GOT3 (cell line): Measurements from ENCODE around the gene DMD.
"Not testable (repeated sequence)": the region's sequence is repeated elsewhere in the genome, so short reads cannot be mapped to it uniquely, and the experiment has no call there.

ENCODE experiments used
- DNase-seq: peaks from one replicate; lab custom pipeline; 2025; ENCODE audit warnings: mixed read lengths; lab: John Stamatoyannopoulos, UW

DMD gene

GRCh38 chrX:31522760-31523159 lies 1688.6 kb downstream of the DMD start:
- no peak for DNase-seq

DNA sequence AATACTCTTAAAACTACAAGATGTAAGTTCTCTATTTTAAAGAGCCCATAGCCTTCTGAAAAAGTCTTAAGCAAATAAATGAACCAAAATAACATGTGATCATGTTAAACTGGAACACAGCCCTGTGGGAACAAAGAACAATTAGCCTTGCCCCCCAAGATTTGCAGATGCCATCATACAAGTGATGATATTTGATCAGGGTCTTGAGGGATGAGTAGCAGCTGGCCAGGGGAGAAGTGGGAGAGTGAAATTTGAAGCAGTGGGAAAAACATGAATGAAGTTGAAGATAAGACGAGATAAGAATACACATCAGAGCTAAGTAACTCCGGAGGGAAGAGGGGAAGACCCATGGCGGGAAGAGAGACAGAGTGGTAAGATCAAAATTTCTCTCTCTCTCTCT lies 1689.4 kb downstream of the DMD start:
- DNase-seq: no peak

DNA sequence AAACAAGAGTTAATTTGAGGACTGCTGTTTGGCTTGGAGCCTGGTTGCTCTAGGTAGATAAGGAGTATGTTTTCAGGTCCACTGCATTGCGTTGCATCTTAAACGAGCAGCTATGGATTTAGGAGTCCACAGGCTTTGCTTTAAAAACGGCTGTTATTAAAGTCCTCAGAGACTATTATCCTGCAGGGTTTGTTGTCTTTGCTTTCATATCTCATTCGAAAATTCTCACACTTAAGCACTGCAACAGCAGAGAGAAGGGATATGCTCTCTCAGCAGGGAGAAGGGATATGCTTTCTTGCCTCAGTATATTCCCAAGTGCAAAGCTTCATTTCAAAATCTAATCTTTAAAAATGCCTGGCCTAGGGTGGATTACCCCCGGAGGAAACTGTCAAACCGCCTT lies 1694.8 kb downstream of the DMD start:
- no peak for DNase-seq

DNA sequence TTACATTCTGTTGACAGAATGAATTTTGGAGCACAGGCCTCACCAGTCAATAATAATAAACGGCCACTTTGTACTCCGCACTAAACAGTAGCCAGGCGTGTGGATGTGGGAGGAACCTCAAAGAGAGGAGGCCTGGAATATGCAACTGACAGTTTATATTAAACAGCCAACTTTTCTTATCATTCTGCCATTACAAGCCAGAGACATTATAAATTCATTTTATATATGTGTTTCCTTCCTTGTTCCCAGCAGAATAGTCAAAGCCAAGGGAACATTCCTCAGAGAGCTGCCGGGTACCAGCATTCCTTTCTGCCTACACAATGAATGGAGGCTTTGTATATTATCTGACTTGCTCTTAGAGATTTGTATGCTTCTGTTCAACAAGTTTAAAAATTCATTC lies 1703.0 kb downstream of the DMD start:
- DNase-seq: no peak

DNA sequence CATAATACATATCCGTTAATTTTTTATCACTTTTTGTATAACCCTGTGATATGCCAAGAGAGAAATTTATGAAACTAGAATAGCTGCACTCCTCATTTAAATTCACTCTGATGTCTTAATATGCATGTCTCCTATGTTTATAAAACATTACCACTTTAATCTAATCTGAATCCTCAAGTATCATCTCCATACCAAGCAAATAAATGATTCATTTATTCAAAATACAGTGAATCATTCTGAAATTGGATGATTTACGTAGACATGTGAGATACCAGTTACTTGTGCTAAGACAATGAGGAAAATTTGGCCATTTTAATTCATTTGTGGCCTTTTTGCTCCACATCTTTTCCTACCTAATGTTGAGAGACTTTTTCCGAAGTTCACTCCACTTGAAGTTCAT lies 1704.4 kb downstream of the DMD start:
- DNase-seq: no peak

- DNase-seq: no peak
Observed at GRCh38 chrX:31506360-31506759, 1705.0 kb downstream of the DMD start.

GRCh38 chrX:31500921-31501320 lies 1710.4 kb downstream of the DMD start:
- no peak for DNase-seq

DNA sequence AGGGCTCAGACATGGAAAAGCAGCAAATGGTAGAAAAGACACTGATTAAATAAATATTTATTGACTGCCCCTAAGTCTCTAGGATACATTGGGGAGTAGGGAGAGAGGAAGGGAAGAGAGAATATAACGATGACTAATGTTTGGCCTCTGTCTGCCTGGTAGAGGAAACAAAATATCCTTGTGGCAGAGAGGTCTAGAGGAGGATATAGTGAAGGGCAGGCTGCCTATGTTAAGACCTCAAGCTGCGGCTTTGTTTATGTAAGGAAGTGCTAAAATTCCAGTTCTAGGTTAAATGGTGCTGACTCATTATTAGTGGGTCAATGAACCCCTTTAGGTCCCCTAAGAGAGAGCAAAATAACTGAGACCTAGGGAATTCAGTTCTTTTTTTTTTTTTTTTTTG lies 1712.2 kb downstream of the DMD start:
- DNase-seq: no peak

DNA sequence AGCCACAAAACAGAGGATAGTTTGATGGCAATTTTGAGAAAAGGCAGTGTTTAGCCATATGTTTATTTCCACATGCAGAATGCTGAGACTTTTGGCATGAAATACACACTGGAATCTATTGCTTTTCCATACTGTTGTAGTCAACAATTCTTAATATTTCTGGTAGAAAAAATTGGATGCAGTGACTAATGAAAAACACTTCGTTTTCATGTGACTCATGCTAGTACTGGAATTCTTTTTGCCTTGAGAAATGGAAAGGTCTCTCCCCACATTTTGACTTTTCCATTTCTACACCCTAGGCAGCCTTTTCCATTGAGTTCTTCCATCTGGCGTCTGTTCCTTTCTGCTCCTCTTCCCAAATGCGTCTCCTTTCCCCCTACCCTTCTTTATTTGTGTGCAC lies 1714.3 kb downstream of the DMD start:
- no peak for DNase-seq

DNA sequence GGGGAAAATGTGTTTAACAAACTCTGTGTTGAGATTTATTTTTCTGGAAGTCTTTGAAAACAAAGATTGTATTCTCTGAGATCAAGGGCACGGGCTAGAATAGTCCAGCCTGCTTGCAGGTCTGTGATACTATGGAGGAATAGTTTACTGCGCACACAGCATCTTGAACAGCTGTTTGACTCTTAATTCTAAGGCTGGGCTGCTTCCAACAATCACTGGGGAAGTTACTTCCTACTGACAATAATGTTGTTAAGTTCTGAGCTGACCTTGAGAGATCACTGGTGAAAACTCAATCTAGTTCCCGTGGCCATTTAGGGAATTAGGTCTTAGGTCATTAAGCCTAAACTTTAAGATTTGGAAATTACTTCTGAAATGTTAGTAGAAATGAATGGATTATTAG lies 1723.4 kb downstream of the DMD start:
- no peak for DNase-seq

GRCh38 chrX:31483336-31483735 lies 1728.0 kb downstream of the DMD start:
- DNase-seq: no peak

GRCh38 chrX:31480696-31481095 lies 1730.7 kb downstream of the DMD start:
- DNase-seq: no peak

DNA sequence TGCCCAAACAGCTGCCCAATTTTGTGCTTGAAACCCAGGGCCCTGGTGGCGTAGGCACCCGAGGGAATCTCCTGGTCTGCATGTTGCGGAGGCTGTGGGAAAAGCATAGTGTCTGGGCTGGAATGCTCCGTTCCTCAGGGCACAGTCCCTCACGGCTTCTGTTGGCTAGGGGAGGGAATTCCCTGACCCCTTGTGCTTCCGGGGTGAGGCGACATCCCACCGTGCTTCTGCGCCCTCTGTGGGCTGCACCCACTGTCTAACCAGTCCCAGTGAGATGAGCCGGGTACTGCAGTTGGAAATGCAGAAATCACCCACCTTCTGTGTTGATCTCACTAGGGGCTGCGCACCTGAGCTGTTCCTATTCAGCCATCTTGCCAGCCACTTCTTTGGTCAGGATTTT lies 1740.1 kb downstream of the DMD start:
- no peak for DNase-seq

DNA sequence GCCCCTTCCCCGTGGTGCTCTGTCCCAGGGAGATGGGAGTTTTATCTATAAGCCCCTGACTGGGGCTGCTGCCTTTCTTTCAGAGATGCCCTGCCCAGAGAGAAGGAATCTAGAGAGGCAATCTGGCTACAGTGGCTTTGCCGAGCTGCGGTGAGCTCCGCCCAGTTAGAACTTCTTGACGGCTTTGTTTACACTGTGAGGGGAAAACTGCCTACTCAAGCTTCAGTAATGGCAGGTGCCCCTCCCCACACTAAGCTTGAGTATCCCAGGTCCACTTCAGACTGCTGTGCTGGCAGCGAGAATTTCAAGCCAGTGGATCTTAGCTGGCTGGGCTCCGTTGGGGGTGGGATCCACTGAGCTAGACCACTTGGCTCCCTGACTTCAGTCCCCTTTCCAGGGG lies 1740.6 kb downstream of the DMD start:
- DNase-seq: not testable (repeated sequence)

- no peak for DNase-seq
Observed at GRCh38 chrX:31464306-31464915, 1746.9 kb downstream of the DMD start.

DNA sequence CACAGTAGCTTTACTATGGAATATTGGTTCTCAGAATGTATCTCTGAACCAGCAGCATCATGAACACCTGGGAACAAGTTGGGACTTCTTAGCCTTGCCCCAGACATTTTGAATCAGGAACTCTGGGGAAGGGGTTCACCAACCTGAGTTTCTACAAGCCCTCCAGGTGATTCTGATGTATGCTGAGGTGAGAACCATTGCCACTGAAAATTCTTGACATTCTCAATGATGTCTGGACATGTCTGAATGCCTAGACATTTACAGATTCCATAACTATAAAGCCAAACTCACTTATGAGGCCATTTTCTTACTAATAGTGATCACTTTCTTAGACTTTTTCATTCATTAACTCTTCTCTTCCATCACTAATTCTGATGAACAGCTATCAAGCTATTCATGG lies 1750.1 kb downstream of the DMD start:
- no peak for DNase-seq

GRCh38 chrX:31459361-31459760 lies 1752.0 kb downstream of the DMD start:
- no peak for DNase-seq

GRCh38 chrX:31449965-31450364 lies 1761.4 kb downstream of the DMD start:
- DNase-seq: no peak

- DNase-seq: no peak
Observed at GRCh38 chrX:31449081-31449480, 1762.3 kb downstream of the DMD start.

DNA sequence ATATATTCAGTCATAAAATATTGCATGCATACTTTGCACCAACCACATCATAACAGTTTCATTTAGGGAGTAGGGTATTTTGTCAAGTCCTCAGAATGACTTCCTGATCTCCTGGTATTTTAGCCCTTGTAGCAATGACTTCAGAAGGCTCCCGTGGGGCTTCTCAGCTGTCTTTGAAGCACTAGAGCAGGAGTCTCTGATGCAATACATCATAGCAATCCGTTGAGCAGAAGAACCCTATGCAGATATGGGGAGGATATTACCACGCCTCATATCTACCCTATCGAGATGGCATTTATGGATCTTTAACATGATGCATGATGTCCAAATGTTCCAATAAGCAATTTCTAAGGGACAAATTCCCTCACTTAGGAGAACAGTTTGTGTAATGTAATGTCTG lies 1765.8 kb downstream of the DMD start:
- DNase-seq: no peak

GRCh38 chrX:31443654-31444053 lies 1767.7 kb downstream of the DMD start:
- no peak for DNase-seq

GRCh38 chrX:31440546-31440945 lies 1770.8 kb downstream of the DMD start:
- DNase-seq: no peak

DNA sequence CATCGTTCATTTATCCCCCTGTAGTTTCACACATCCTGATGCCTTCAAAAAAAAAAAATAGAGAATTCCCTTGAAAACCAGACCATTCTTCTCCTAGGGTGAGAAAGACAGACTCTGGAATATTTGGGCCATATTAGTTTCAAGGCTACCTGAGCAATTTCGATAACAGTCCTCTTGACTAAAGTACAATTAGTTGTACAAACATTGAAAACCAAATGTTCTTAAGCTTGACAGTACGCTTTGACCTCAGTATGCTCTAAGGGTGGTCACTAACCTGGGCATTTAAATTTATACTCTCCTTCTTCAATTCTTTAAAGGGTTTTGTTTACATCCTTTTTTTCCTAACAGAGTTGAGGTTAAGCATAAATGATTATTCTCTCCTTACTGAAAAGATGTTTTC lies 1774.9 kb downstream of the DMD start:
- DNase-seq: no peak

DNA sequence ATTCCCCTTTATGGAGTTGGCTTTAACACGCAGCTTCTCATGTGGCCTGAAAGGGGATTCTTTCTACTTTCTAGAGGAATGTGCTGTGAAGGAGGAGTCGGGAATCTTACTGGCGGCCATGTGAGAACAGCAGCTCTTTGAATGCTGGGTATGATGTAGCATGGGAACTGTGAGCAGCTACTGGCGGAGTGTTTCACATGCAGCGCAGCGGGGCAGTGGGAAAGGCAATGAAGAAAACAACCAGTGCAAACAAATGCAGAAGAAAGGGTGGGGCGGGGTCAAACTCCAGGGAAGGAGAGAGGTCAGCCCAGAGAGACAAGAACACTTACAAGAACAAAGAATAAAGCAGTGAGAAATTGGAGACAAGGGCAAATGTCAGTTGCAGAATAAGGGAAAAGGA lies 1775.8 kb downstream of the DMD start:
- DNase-seq: no peak

DNA sequence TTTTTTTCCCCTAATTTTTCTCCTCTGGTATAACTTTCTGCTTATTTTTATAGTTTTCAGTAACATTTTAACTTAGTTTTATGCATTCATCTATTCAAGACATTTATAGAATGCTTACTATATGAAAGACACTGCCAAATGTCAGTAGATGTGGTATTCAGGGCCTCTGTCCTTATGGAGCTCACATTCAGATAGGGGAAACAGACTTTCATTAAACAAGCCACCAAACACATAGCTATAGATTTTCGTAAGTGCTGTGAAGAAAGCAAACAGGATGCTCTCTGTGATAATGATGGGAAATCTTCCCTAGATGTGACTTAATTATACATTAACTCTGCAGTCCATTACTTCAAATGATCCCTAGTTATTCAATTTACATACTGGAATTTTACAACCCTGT lies 1777.5 kb downstream of the DMD start:
- DNase-seq: no peak
